AG09319 (cell line): Measurements from ENCODE around the gene REPS2.

Experiments
- DNase-seq: peaks from one replicate; pipeline ENCODE4 v3.0.0-alpha.2; 2010; ENCODE audit warnings: low read depth; ENCODE audit errors: extremely low read depth
- CTCF ChIP-seq: IDR thresholded peaks from 2 replicates; pipeline ENCODE4 v1.5.1; 2011; ENCODE audit warnings: low read depth, mild to moderate bottlenecking, inconsistent platforms, low read length, moderate library complexity

REPS2 gene

DNA sequence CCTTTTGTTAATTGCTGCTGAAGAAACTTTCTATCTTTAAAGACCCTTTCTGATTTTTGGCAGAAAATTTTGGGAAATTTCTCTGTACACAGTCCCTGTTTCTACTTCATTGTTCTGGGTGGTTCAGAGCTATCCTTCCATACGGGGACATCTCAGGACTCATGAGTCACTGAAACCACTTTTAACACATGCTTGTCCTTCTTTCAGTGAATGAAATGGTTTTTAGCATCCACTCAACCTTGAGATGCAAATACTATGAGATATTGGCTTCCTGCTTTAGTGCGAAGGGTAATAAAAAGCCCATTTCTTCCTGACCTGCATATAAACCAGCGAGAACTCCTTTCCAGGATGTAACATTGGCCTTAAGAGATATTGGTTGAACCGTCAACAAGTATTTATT, 158.0 kb downstream of the REPS2 start:
- DNase-seq = no peak

DNA sequence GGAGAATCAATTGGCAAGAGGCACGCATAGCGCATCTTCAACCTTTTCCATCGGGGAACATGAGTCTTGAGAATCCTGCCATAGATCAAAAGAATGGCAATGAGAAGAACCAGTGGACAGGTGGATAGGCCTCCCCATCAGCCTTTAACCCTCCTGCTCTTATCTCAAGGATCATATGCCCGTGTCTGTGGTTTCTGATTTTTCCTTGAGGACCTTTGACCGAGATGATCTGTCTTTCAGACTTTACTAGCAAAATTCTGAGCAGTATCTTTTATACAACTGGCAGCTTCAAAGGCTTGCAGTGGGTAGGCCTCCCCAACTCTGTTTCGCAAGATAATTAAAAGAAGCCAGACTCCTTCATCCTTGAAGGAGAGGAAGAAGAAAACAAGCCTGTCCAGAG, 174.4 kb downstream of the REPS2 start:
- no peak for TF ChIP-seq CTCF
- no peak for DNase-seq

More for the DNA sequence above, 158.0 kb downstream of the REPS2 start:
- TF ChIP-seq CTCF = no peak

DNA sequence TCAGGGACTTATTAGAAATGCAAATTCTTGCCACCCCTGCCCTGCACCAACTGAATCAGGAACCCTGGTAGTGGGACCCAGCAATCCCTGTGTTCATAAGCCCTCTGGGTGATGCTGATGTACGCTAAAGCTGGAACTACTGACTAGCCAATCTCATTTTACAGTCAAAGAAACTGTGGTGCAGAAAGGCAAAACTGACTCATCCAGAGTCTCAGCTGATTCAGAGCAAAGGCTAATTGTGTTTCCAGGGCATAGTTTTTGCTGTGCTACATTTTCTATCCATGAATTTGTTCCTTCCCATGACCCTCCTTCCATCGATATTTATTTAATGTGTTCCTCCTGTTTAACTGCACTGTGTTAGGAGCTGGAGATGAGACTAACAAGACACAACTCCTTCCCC, 207.5 kb downstream of the REPS2 start:
- TF ChIP-seq CTCF = no peak
- DNase-seq = no peak

DNA sequence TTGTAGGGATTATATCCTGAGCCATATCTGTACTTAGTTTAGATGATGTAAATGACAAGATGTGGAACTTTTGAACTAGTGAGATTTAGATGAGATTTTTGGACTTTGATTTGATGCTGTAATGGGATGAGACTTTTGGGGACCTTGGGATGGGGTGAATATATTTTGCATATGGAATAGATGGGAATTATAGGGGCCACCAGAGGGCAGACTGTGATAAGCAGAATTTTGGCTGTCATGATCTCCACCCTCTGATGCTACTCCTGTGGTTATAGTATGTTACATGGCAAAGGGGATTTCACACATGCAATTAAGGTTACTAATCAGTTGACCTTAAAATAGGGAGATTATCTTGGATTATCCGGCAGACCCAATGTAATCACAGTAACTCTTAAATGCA, 214.5 kb downstream of the REPS2 start:
- no peak for DNase-seq
- TF ChIP-seq CTCF = no peak

GRCh38 chrX:17161991-17162390, 215.5 kb downstream of the REPS2 start:
- no peak for TF ChIP-seq CTCF

GRCh38 chrX:17164079-17164478, 217.6 kb downstream of the REPS2 start:
- no peak for DNase-seq
- no peak for TF ChIP-seq CTCF

More at GRCh38 chrX:17161991-17162390, 215.5 kb downstream of the REPS2 start:
- no peak for DNase-seq

DNA sequence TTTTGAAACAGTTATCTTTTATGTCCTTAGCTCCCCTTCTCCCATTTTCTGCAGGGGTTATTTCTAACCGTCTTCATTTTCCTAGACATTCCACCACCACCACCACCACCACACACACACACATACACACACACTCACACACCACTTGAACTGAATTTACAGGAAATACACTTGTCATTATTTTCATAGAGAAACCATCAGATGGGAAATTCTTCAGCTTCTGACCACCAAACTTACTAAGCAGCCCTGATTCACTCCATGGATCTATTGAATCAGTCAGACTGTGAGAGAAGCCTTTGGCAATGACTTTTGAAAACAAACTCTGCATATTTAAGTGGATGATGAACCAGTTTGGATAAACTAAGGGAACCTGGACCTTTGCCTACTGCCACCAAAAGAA, 218.5 kb downstream of the REPS2 start:
- DNase-seq = no peak
- TF ChIP-seq CTCF = no peak
